ENCODE results near the gene CIC. TPM values are rescaled to one million over a fixed set of nuclear protein-coding genes. Genes with fewer than 3 reads are reported as not detected.

The CIC gene
- total and polyA plus RNA-seq, 9 donors: 13.6 to 52.7 (median 41.9) TPM

Other genes starting within 250 kb of the CIC start
- 1.3 TPM for gene GRIK5, start 199.0 kb upstream of the CIC start, total RNA-seq
- gene GRIK5, start 199.0 kb upstream of the CIC start, polyA plus RNA-seq (ENCODE audit: insufficient read depth in 1 of 8, insufficient read length in 8 of 8, low replicate concordance in 1 of 8): 1 to 10 TPM; 1.5 to 5.8 (median 3.4) TPM
- 6.4 TPM for gene ZNF574, start 193.1 kb upstream of the CIC start, total RNA-seq
- gene ZNF574, start 193.1 kb upstream of the CIC start, polyA plus RNA-seq (ENCODE audit: insufficient read depth in 1 of 8, insufficient read length in 8 of 8, low replicate concordance in 1 of 8): 10 to 100 TPM in 7 of 8 donors, 1 to 10 TPM in 1; 9.3 to 13.4 (median 12.1) TPM
- gene POU2F2, start 136.8 kb upstream of the CIC start, total RNA-seq: 0.35 TPM
- gene POU2F2, start 136.8 kb upstream of the CIC start, polyA plus RNA-seq (ENCODE audit: insufficient read depth in 1 of 8, insufficient read length in 8 of 8, low replicate concordance in 1 of 8): 1 to 10 TPM; 1.0 to 1.7 (median 1.2) TPM
- 11.7 TPM for gene DEDD2, start 51.6 kb upstream of the CIC start, total RNA-seq
- 10 to 100 TPM; 12.2 to 16.3 (median 13.9) TPM for gene DEDD2, start 51.6 kb upstream of the CIC start, polyA plus RNA-seq (ENCODE audit: insufficient read depth in 1 of 8, insufficient read length in 8 of 8, low replicate concordance in 1 of 8)
- 5.6 TPM for gene ZNF526, start 48.9 kb upstream of the CIC start, total RNA-seq
- 1 to 10 TPM; 5.4 to 8.7 (median 6.6) TPM for gene ZNF526, start 48.9 kb upstream of the CIC start, polyA plus RNA-seq (ENCODE audit: insufficient read depth in 1 of 8, insufficient read length in 8 of 8, low replicate concordance in 1 of 8)
- gene GSK3A, start 26.6 kb upstream of the CIC start, total RNA-seq: 11.6 TPM
- 10 to 100 TPM; 40.1 to 51.6 (median 45.3) TPM for gene GSK3A, start 26.6 kb upstream of the CIC start, polyA plus RNA-seq (ENCODE audit: insufficient read depth in 1 of 8, insufficient read length in 8 of 8, low replicate concordance in 1 of 8)
- 17.3 TPM for gene ERF, start 14.1 kb upstream of the CIC start, total RNA-seq
- 10 to 100 TPM; 31.6 to 51.6 (median 39.9) TPM for gene ERF, start 14.1 kb upstream of the CIC start, polyA plus RNA-seq (ENCODE audit: insufficient read depth in 1 of 8, insufficient read length in 8 of 8, low replicate concordance in 1 of 8)
- 0.27 TPM for gene PRR19, start 32.9 kb downstream of the CIC start, total RNA-seq
- 1 to 10 TPM in 2 of 8 donors, under 1 TPM in 6; 0.57 to 1.4 (median 0.80) TPM for gene PRR19, start 32.9 kb downstream of the CIC start, polyA plus RNA-seq (ENCODE audit: insufficient read depth in 1 of 8, insufficient read length in 8 of 8, low replicate concordance in 1 of 8)
- 28.9 TPM for gene PAFAH1B3, start 33.4 kb downstream of the CIC start, total RNA-seq
- 10 to 100 TPM; 31.2 to 42.7 (median 35.9) TPM for gene PAFAH1B3, start 33.4 kb downstream of the CIC start, polyA plus RNA-seq (ENCODE audit: insufficient read depth in 1 of 8, insufficient read length in 8 of 8, low replicate concordance in 1 of 8)
- gene TMEM145, start 44.1 kb downstream of the CIC start, total RNA-seq: 0.04 TPM
- under 1 TPM; 0.09 to 0.56 (median 0.34) TPM for gene TMEM145, start 44.1 kb downstream of the CIC start, polyA plus RNA-seq (ENCODE audit: insufficient read depth in 1 of 8, insufficient read length in 8 of 8, low replicate concordance in 1 of 8)
- 12.6 TPM for gene MEGF8, start 56.4 kb downstream of the CIC start, total RNA-seq
- gene MEGF8, start 56.4 kb downstream of the CIC start, polyA plus RNA-seq (ENCODE audit: insufficient read depth in 1 of 8, insufficient read length in 8 of 8, low replicate concordance in 1 of 8): 10 to 100 TPM; 24.1 to 38.9 (median 34.4) TPM
- gene CNFN, start 121.0 kb downstream of the CIC start, total RNA-seq: not detected
- 1 to 10 TPM in 1 of 8 donors, under 1 TPM in 3, not detected in 4; 0.24 to 1.2 (median 0.38) TPM for gene CNFN, start 121.0 kb downstream of the CIC start, polyA plus RNA-seq (ENCODE audit: insufficient read depth in 1 of 8, insufficient read length in 8 of 8, low replicate concordance in 1 of 8)
- gene LIPE, start 158.1 kb downstream of the CIC start, total RNA-seq: 3.8 TPM
- gene LIPE, start 158.1 kb downstream of the CIC start, polyA plus RNA-seq (ENCODE audit: insufficient read depth in 1 of 8, insufficient read length in 8 of 8, low replicate concordance in 1 of 8): 10 to 100 TPM in 2 of 8 donors, 1 to 10 TPM in 6; 6.9 to 10.1 (median 8.6) TPM
- gene CXCL17, start 173.7 kb downstream of the CIC start, total RNA-seq: not detected
- under 1 TPM in 2 of 8 donors, not detected in 6; 0.44 to 0.86 TPM for gene CXCL17, start 173.7 kb downstream of the CIC start, polyA plus RNA-seq (ENCODE audit: insufficient read depth in 1 of 8, insufficient read length in 8 of 8, low replicate concordance in 1 of 8)